ENCODE results near the gene RBM22.

Gene RBM22

GRCh38 chr5:150651924-150652671 lies 48.8 kb downstream of the RBM22 start:
- no peak for TF ChIP-seq POLR2A (IDR thresholded peaks at IDR 0.05; ENCODE audit: low read depth, low read length)
- DNase-seq (ENCODE audit: insufficient read length, low spot score) (no peak), FAIRE-seq (no peak)

GRCh38 chr5:150651382-150651781 lies 49.5 kb downstream of the RBM22 start:
- no peak for TF ChIP-seq POLR2A (IDR thresholded peaks at IDR 0.05; ENCODE audit: low read depth, low read length)
- no peak for FAIRE-seq
- no peak for DNase-seq (ENCODE audit: insufficient read length, low spot score)

- no peak for DNase-seq (ENCODE audit: insufficient read length, low spot score)
- no peak for TF ChIP-seq POLR2A (IDR thresholded peaks at IDR 0.05; ENCODE audit: low read depth, low read length)
- FAIRE-seq: no peak
Measured at GRCh38 chr5:150650021-150651006, 50.5 kb downstream of the RBM22 start.

GRCh38 chr5:150649108-150650020 lies 51.5 kb downstream of the RBM22 start:
- no peak for TF ChIP-seq POLR2A (IDR thresholded peaks at IDR 0.05; ENCODE audit: low read depth, low read length)
- DNase-seq (ENCODE audit: insufficient read length, low spot score) (no peak), FAIRE-seq (no peak)

- no peak for TF ChIP-seq POLR2A (IDR thresholded peaks at IDR 0.05; ENCODE audit: low read depth, low read length)
- DNase-seq (ENCODE audit: insufficient read length, low spot score) (no peak), FAIRE-seq (no peak)
Measured at GRCh38 chr5:150648294-150649107, 52.4 kb downstream of the RBM22 start.

GRCh38 chr5:150647275-150648251 lies 53.3 kb downstream of the RBM22 start:
- TF ChIP-seq POLR2A (IDR thresholded peaks at IDR 0.05; ENCODE audit: low read depth, low read length): no peak
- no peak for FAIRE-seq

GRCh38 chr5:150645070-150645700 lies 55.7 kb downstream of the RBM22 start:
- no peak for TF ChIP-seq POLR2A (IDR thresholded peaks at IDR 0.05; ENCODE audit: low read depth, low read length)
- no peak for DNase-seq (ENCODE audit: insufficient read length, low spot score)
- FAIRE-seq: no peak

More at GRCh38 chr5:150647275-150648251, 53.3 kb downstream of the RBM22 start:
- no peak for DNase-seq (ENCODE audit: insufficient read length, low spot score)

GRCh38 chr5:150644514-150644913 lies 56.3 kb downstream of the RBM22 start:
- DNase-seq (ENCODE audit: insufficient read length, low spot score) (no peak), FAIRE-seq (no peak)
- TF ChIP-seq POLR2A (IDR thresholded peaks at IDR 0.05; ENCODE audit: low read depth, low read length): no peak

GRCh38 chr5:150644058-150644457 lies 56.8 kb downstream of the RBM22 start:
- FAIRE-seq (no peak), DNase-seq (ENCODE audit: insufficient read length, low spot score) (no peak)
- no peak for TF ChIP-seq POLR2A (IDR thresholded peaks at IDR 0.05; ENCODE audit: low read depth, low read length)

- TF ChIP-seq POLR2A (IDR thresholded peaks at IDR 0.05; ENCODE audit: low read depth, low read length): no peak
- no peak for FAIRE-seq
- no peak for DNase-seq (ENCODE audit: insufficient read length, low spot score)
Measured at GRCh38 chr5:150642991-150643710, 57.7 kb downstream of the RBM22 start.

- DNase-seq (ENCODE audit: insufficient read length, low spot score) (peak; percentile 79), FAIRE-seq (no peak)
- no peak for TF ChIP-seq POLR2A (IDR thresholded peaks at IDR 0.05; ENCODE audit: low read depth, low read length)
Measured at GRCh38 chr5:150642567-150642927, 58.3 kb downstream of the RBM22 start.
